Erythroblast (primary cell): ENCODE data around the gene ABLIM2.

Source experiments
- GATA1 ChIP-seq: IDR thresholded peaks from 2 replicates; pipeline ENCODE4 v1.6.1; 2011; ENCODE audit warnings: low read depth, mild to moderate bottlenecking, control low read depth, low read length, moderate library complexity
- POLR2A ChIP-seq: IDR thresholded peaks from 2 replicates; pipeline ENCODE4 v1.6.1; 2011; ENCODE audit warnings: mild to moderate bottlenecking, low read length

DNA sequence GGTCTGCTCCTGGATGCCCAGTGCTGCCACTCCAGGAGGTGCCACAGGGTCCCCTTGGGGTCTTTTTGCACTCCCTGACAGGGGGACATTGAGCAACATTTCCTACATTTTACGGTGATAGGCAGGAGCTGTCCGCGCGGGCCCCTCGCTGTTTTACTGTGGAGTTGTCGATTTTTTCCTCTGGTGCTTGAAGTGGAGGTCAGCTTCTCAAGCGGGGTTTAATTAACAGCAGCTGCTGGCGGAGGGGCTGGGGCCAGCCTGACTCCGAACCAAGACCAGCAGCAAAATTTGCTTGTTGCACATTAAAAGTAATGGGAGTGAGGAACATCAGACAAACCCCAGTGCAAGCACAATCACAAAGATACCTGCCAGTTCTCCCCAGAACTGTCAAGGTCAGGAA, 27.3 kb upstream of the ABLIM2 start:
- TF ChIP-seq POLR2A (no peak), GATA1 (no peak)
